GM18907 (cell line): ENCODE results near the gene KRT80.

Experiments used
- ATAC-seq: cut with Tn5 transposase; IDR thresholded peaks from one replicate; pipeline ENCODE4 v1.9.1; 2021; ENCODE audit warnings: mild to moderate bottlenecking, moderate library complexity; ENCODE audit not compliant: unreplicated experiment

The KRT80 gene

GRCh38 chr12:52181746-52182145 lies 10.1 kb downstream of the KRT80 start:
- ATAC-seq = no peak

- no peak for ATAC-seq
These were observed 10.7 kb downstream of the KRT80 start for GRCh38 chr12:52180971-52181628.

GRCh38 chr12:52179396-52179973 lies 12.3 kb downstream of the KRT80 start:
- no peak for ATAC-seq

- no peak for ATAC-seq
These were observed 12.8 kb downstream of the KRT80 start for GRCh38 chr12:52178984-52179383.

GRCh38 chr12:52178443-52178842 lies 13.4 kb downstream of the KRT80 start:
- no peak for ATAC-seq

- no peak for ATAC-seq
These were observed 16.2 kb downstream of the KRT80 start for GRCh38 chr12:52175371-52176350.

GRCh38 chr12:52173526-52173925 lies 18.3 kb downstream of the KRT80 start:
- ATAC-seq = no peak

- ATAC-seq = no peak
These were observed 18.9 kb downstream of the KRT80 start for GRCh38 chr12:52172956-52173355.

- ATAC-seq = no peak
These were observed 19.8 kb downstream of the KRT80 start for GRCh38 chr12:52171950-52172512.

- ATAC-seq = no peak
These were observed 21.0 kb downstream of the KRT80 start for GRCh38 chr12:52170827-52171226.

GRCh38 chr12:52169886-52170285 lies 21.9 kb downstream of the KRT80 start:
- no peak for ATAC-seq

GRCh38 chr12:52168019-52168717 lies 23.6 kb downstream of the KRT80 start:
- no peak for ATAC-seq

GRCh38 chr12:52167526-52167925 lies 24.3 kb downstream of the KRT80 start:
- no peak for ATAC-seq

- no peak for ATAC-seq
These were observed 25.1 kb downstream of the KRT80 start for GRCh38 chr12:52166672-52167071.

GRCh38 chr12:52165096-52165855 lies 26.5 kb downstream of the KRT80 start:
- ATAC-seq = no peak

GRCh38 chr12:52164624-52165023 lies 27.2 kb downstream of the KRT80 start:
- no peak for ATAC-seq

GRCh38 chr12:52162981-52163380 lies 28.8 kb downstream of the KRT80 start:
- no peak for ATAC-seq

- no peak for ATAC-seq
These were observed 31.6 kb downstream of the KRT80 start for GRCh38 chr12:52160200-52160599.

- ATAC-seq = no peak
These were observed 34.2 kb downstream of the KRT80 start for GRCh38 chr12:52157566-52158150.
